Stimulated activated CD8-positive, alpha-beta memory T cell treated with anti-CD3 and anti-CD28 coated beads, Interleukin-7, amount 100 ng/mL, for 1 hour (primary cell): ENCODE measurements around the gene ZC3H7B.
"Not testable (repeated sequence)": the region's sequence is repeated elsewhere in the genome, so short reads cannot be mapped to it uniquely, and the experiment has no call there.

ENCODE experiments used
- DNase-seq, 2 donors: peaks; one replicate each; pipeline ENCODE4 v3.0.0-alpha.2; 2020; ENCODE audit warnings: low read depth in 2 of 2

ZC3H7B gene

DNA sequence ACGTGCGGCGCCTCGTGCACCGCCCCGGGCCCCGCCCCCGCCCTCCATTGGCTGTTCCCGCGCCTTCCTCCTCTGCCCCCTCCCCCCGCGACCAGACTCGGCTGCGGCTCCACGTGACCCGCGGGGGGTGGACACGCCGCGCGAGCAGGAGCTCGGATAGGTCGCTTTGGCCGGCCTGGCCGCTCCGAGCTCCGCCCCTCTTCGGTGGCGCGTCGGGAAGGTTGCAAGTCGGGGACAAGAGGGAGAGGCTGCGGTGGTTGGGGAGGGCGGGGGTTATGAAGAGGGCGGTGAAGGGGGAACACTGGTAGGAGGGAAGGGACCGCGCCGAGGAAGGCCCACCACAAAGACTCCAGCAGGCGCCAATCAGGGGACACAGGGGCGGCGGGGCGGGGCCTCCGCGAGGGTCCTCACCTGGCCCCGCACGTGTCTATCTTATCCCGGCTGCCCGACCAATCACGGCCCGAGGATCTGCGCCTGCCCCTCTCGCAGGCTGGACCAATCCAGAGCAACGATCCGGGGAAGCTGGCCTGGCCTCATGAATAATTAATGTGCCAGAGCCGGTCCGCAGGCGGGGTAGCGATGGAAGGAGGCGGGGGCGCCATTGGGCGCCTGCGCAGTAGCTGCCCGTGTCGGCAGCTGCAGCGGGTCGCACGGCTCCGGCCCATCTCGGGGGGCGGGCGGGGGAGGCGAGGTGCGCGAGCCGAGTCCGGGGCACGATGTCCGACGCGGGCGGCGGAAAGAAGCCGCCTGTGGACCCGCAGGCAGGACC lies 80.2 kb downstream of the ZC3H7B start, which contains the start of gene TEF:
Gene TEF (plus strand): TSS at position 614 of the 769 bp plus-strand sequence. CDS start 103 bp downstream, at position 717.
- DNase-seq, result peak; percentile 93 to 94

DNA sequence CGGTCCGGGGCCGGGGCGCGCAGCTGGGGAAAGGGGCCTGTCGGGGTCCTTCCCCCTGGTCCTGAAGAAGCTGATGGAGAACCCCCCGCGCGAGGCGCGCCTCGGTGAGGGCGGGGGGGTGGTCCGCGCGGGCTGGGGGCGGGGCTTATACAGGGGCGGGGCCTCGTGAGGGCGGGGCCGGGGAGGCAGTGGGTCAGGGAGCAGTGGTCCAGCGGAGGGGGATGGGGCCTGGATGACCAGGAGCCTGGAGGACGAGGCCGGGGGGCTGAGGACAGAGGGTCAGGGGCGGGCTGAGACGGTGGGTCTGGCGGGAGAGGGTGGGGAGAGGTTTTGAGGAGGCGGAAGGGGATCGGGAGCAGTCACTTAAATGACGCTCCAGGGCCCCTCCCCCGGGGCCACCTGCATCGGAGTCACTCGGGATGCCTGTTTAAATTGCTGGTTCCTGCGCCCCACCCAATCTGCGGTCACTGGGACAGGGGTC lies 80.8 kb downstream of the ZC3H7B start:
- DNase-seq, result peak; percentile 14 to 25

DNA sequence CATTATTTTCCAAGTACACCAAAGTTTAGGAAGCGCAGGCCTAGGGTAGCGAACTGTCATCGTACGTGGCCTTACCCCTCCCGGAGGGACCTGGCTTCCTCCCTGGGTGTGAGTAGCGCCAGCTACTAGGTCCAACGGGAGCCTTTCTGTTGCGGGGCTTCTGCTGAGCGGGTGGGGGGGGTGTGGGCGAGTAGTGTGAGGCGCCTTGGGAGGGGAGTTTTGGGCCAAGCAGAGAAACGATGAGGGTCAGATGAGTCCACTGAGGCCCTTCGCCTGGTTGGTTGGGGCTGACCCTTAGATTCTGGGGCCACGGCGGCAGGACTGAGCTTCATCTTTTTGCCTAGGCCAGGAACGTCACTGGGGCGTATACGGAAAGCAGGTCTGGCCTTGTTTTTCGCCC lies 81.3 kb downstream of the ZC3H7B start:
- no peak for DNase-seq

GRCh38 chr22:41383085-41383484 lies 81.8 kb downstream of the ZC3H7B start:
- DNase-seq, result no peak

- DNase-seq, result no peak
These were observed 82.8 kb downstream of the ZC3H7B start for GRCh38 chr22:41384128-41384527.

GRCh38 chr22:41387341-41387740 lies 86.0 kb downstream of the ZC3H7B start:
- DNase-seq, result no peak

- no peak for DNase-seq
These were observed 92.7 kb downstream of the ZC3H7B start for GRCh38 chr22:41394012-41394356.

DNA sequence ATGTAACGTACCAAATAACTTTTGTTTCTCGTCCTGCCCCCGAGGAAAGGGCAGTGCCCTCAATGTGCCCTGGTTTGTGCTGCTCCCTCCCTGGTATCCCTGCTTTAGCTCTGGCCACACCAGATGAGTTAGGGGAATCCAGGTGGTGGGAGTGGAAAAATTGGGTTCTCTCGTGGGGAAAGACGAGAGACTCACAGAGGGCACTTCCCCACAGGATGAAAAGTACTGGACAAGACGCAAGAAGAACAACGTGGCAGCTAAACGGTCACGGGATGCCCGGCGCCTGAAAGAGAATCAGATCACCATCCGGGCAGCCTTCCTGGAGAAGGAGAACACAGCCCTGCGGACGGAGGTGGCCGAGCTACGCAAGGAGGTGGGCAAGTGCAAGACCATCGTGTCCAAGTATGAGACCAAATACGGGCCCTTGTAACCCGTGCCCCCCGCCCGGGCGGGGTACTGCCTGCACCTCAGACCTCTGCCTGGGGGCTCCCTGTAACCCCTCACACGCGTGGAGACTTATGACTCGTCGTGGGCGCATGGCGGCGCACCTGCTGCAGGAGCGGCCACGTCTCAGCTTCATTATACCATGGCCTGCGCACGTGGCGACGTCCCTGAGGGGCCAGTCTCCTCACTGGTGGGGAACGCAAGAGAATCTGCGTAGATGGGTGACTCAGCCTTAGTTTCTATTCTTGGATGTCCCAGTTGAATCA lies 94.4 kb downstream of the ZC3H7B start:
- no peak for DNase-seq

GRCh38 chr22:41397143-41397811 lies 96.0 kb downstream of the ZC3H7B start:
- DNase-seq, result no peak

- no peak for DNase-seq
These were observed 97.6 kb downstream of the ZC3H7B start for GRCh38 chr22:41398921-41399320.

- no peak for DNase-seq
These were observed 100.7 kb downstream of the ZC3H7B start for GRCh38 chr22:41401781-41402648.

- not testable (repeated sequence) for DNase-seq
These were observed 101.5 kb downstream of the ZC3H7B start for GRCh38 chr22:41402851-41403250.

DNA sequence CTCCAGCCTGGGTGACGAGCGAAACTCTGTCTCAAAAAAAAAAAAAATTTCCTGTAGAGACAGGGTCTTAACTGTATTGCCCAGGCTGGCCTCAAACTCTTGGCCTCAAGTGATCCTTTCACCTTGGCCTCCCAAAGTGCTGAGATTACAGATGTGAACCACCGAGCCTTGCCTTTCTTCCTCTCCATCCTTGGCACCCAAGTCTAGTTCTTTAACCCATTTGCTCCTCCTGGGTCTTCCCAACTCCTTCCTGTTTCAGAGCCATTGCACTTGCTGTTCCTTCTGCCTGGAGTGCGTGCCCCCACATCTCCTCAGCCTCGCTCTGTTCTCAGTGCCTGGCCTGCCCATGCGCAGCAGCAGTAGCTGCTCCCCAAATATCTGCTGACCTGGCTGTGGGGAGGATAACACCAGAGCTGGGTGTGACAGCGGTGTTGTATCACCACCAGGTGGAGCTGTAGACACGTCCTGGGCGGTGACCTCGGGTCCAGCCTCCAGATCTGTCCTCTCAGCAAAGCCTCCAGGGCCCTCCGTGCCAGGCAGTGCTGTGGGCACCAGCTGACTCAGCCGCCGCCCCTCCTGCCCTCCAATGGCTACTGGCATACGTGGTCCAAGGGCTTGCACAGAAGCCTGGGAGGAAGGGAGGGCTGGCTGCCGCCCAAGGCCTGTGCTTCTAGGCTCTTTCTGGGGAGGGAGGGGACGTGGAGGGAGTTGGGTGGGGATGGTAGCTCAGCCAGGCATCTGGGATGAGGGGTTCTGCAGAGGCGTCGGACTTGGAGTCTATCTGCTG lies 102.4 kb downstream of the ZC3H7B start:
- DNase-seq, result peak; percentile 55 to 67

DNA sequence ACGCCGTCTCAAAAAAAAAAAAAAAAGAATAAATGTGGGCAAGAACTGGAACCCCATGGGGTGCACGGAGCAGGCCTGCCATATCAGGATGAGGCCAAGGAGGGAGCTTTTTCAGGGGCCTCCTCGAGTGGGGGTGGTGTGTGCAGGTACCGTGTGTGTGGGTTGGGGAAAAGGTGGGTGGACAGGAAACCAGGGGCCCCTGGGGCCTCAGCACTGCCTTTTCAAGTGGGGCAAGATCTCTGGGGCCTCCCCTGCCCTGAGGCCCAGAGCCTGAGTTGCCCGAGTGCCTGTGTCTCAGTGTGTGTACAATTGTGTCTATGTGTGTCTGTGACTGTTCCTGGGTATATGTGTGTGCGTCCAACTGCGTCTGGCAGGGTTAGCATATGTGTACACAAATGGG lies 104.3 kb downstream of the ZC3H7B start:
- no peak for DNase-seq

DNA sequence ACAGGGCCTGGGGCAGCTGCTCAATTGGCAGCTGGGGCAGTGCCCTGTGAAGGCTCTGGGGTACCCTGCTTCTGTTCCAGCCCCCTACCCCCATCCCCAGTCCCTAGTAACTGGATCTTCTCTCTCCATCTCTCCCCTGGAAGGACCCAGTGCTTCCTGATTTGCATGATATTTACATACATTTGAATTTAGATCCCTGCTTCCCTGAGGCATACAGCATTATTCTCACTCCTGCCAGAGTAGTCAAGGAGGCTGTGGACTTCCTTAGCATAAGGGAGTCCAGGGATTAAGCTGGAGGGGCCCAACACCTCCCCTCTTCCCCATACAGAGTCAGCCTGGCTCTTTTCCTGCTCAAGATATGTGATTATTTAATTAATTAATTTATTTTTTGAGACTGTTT lies 105.1 kb downstream of the ZC3H7B start:
- no peak for DNase-seq

DNA sequence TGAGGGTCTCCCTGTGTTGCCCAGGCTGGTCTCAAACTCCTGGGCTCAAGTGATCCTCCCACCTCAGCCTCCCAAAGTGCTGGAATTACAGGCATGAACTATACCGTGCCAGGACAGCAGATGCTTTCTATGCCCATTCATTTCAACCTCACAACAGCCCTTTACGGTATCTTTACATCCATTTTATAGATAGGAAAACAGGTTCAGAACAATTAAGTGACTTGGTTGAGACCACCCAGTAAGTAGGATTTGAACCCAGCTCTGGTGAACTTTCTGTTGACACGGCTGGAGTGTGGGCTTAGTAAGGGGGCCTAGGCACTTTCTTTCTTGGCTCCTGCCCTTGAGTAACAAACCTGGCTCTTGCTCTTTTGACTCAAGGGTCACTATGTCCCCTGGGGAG lies 106.1 kb downstream of the ZC3H7B start:
- DNase-seq, result no peak

GRCh38 chr22:41408665-41409064 lies 107.3 kb downstream of the ZC3H7B start:
- no peak for DNase-seq
